SK-N-SH (cell line): ENCODE data around the gene PRDX5. TPM values are rescaled to one million over a fixed set of nuclear protein-coding genes. Genes with fewer than 3 reads are reported as not detected.

Experiments
- CTCF ChIA-PET: fragments of 300-600, 350-600 bp; formaldehyde crosslinking; extraction: SDS; loops from one replicate; lab custom pipeline; 2021; lab: Yijun Ruan, JAX
- POLR2A ChIA-PET: fragments of 350-600 bp; sonication (Branson Sonifier 250); formaldehyde crosslinking; extraction: SDS; loops from one replicate; lab custom pipeline; 2020; ENCODE audit warnings: antibody characterized with exemption, inconsistent platforms; lab: Yijun Ruan, JAX
- DNase-seq: peaks from one replicate; pipeline ENCODE4 v3.0.0; 2012
- H2AFZ ChIP-seq: fragments of 200-600 bp; sonication (generic); 2 replicates; pipeline ENCODE4 v1.8.1; 2016; ENCODE audit warnings: antibody characterized with exemption, mild to moderate bottlenecking, low read depth
- H3F3A ChIP-seq: fragments of 200-600 bp; sonication (generic); replicated peaks from 2 replicates; pipeline ENCODE3; 2016; ENCODE audit warnings: antibody characterized with exemption, mild to moderate bottlenecking; ENCODE audit not compliant: insufficient read depth
- H3K27ac ChIP-seq, 2 experiments: fragments of 200-500 bp in 1 of 2; fragments of 200-600 bp in 1 of 2; sonication (Bioruptor generic) in 1 of 2; sonication (generic), shearing (Covaris generic) in 1 of 2; 2 replicates each; pipeline versions ENCODE4 v1.5.1 to v1.6.1; 2014 to 2016; ENCODE audit warnings: low read depth in 2 of 2, inconsistent platforms in 1 of 2, low read length in 1 of 2, mild to moderate bottlenecking in 1 of 2, mixed read lengths in 1 of 2
- H3K27me3 ChIP-seq: fragments of 200-600 bp; sonication (generic), shearing (Covaris generic); 2 replicates; pipeline ENCODE4 v1.6.1; 2016; ENCODE audit warnings: mixed run types; ENCODE audit not compliant: insufficient read depth
- H3K36me3 ChIP-seq, 2 experiments: fragments of 200-500 bp in 1 of 2; fragments of 200-600 bp in 1 of 2; sonication (Bioruptor generic) in 1 of 2; sonication (generic) in 1 of 2; replicated peaks in 1 of 2; 2 replicates each; pipeline versions ENCODE3 to v1.5.1; 2014 to 2016; ENCODE audit warnings: low read length in 1 of 2, mild to moderate bottlenecking in 1 of 2; ENCODE audit not compliant: insufficient read depth in 2 of 2, control insufficient read depth in 1 of 2
- H3K4me1 ChIP-seq, 2 experiments: fragments of 200-500 bp in 1 of 2; fragments of 200-600 bp in 1 of 2; sonication (Bioruptor generic) in 1 of 2; sonication (generic), shearing (Covaris generic) in 1 of 2; 2 replicates each; pipeline versions ENCODE4 v1.5.1 to v1.6.1; 2014 to 2016; ENCODE audit warnings: low read depth in 1 of 2, low read length in 1 of 2, mixed run types in 1 of 2; ENCODE audit not compliant: insufficient read depth in 2 of 2, control insufficient read depth in 1 of 2
- H3K4me2 ChIP-seq: fragments of 200-600 bp; sonication (generic), shearing (Covaris generic); 2 replicates; pipeline ENCODE4 v1.6.1; 2017; ENCODE audit warnings: mixed run types
- H3K4me3 ChIP-seq, 2 experiments: fragments of 200-500 bp in 1 of 2; fragments of 200-600 bp in 1 of 2; sonication (Bioruptor generic) in 1 of 2; sonication (generic), shearing (Covaris generic) in 1 of 2; 2 replicates each; pipeline versions ENCODE4 v1.5.1 to v1.8.1; 2014 to 2016; ENCODE audit warnings: low read depth in 2 of 2, inconsistent platforms in 1 of 2, low read length in 1 of 2, mild to moderate bottlenecking in 1 of 2, mixed read lengths in 1 of 2, moderate library complexity in 1 of 2
- H3K79me2 ChIP-seq: fragments of 200-600 bp; sonication (generic); 2 replicates; pipeline ENCODE4 v1.8.1; 2017; ENCODE audit warnings: mild to moderate bottlenecking; ENCODE audit not compliant: insufficient read depth
- H3K9ac ChIP-seq: fragments of 200-600 bp; sonication (generic); 2 replicates; pipeline ENCODE4 v1.6.1; 2017; ENCODE audit warnings: mixed run types
- H3K9me2 ChIP-seq: fragments of 200-600 bp; sonication (generic); 2 replicates; pipeline ENCODE4 v1.6.1; 2017; ENCODE audit warnings: mixed run types
- H3K9me3 ChIP-seq: fragments of 200-600 bp; sonication (generic); 2 replicates; pipeline ENCODE4 v1.6.1; 2017; ENCODE audit warnings: mixed run types, mild to moderate bottlenecking, moderate library complexity
- H4K20me1 ChIP-seq: fragments of 200-600 bp; sonication (generic); 2 replicates; pipeline ENCODE4 v1.6.1; 2017; ENCODE audit warnings: mild to moderate bottlenecking, mixed run types; ENCODE audit not compliant: insufficient read depth
- CHD2 ChIP-seq: fragments of 150-350 bp; IDR thresholded peaks from 2 replicates; pipeline ENCODE4 v1.6.1; 2018; ENCODE audit warnings: low read length; ENCODE audit not compliant: partially characterized antibody
- FOXJ3 ChIP-seq: sonication (generic); formaldehyde crosslinking; IDR thresholded peaks from 2 replicates; pipeline ENCODE4 v1.5.1; 2020; ENCODE audit warnings: mild to moderate bottlenecking, missing genetic modification reagents
- PBX3 ChIP-seq: IDR thresholded peaks from 2 replicates; pipeline ENCODE4; 2012
- POLR2AphosphoS5 ChIP-seq: IDR thresholded peaks from 2 replicates; pipeline ENCODE4 v1.6.1; 2012; ENCODE audit warnings: low read depth, low read length
- RFX5 ChIP-seq: IDR thresholded peaks from 2 replicates; pipeline ENCODE4 v1.6.1; 2012; ENCODE audit warnings: mild to moderate bottlenecking, improper control_type of control experiment, low read length
- SMC3 ChIP-seq: IDR thresholded peaks from 2 replicates; pipeline ENCODE4 v1.6.1; 2012; ENCODE audit warnings: low read depth, low read length, improper control_type of control experiment
- TAF1 ChIP-seq: IDR thresholded peaks from 2 replicates; pipeline ENCODE4 v1.6.1; 2012; ENCODE audit warnings: low read depth, mild to moderate bottlenecking, low read length, moderate library complexity, borderline replicate concordance
- TCF12 ChIP-seq: IDR thresholded peaks from 2 replicates; pipeline ENCODE4 v1.4.0; 2012
- WGBS: methylation state at CpG from one replicate; pipeline ENCODE4 v1.1.6; 2017; ENCODE audit warnings: low lambda C conversion rate; 5-methylcytosine and 5-hydroxymethylcytosine counted together
- polyA plus RNA-seq, 3 experiments: library from polyadenylated mRNA; depleted of rRNA; stranded (reverse); fragments of >200 nt; gene quantifications; 2 replicates each; pipeline ENCODE4 v1.2.3, GENCODE V29; 2012
- TF ChIP-seq, protein P1 (sequence below): IDR thresholded peaks from 2 replicates; pipeline ENCODE4 v1.4.0; 2012; ENCODE audit warnings: low read depth, borderline replicate concordance
- TF ChIP-seq, protein P2 (sequence below): IDR thresholded peaks from 2 replicates; pipeline ENCODE4 v1.6.1; 2012; ENCODE audit warnings: mild to moderate bottlenecking, low read depth, low read length, moderate library complexity
- TF ChIP-seq, protein P3 (sequence below): fragments of 150-350 bp; IDR thresholded peaks from 2 replicates; pipeline ENCODE4 v1.6.1; 2016; ENCODE audit warnings: mild to moderate bottlenecking, low read depth, low read length

The PRDX5 gene
- polyA plus RNA-seq, 1 of the 3 experiments (the other 2 are of a cell fraction): 1,000 TPM

- Histone ChIP-seq H3K4me2 (peak overlapping the region; percentile 89), H3K4me3 (peak overlapping the region; percentile 60 to 65), H4K20me1 (no peaks in the 10 kb centered on the region), H3K79me2 (peaks cover 19% of the 10 kb centered on the region), H2AFZ (no peak overlapping the region), H3K27me3 (no peaks in the 10 kb centered on the region), H3K36me3 (peaks cover 14 to 20% of the 10 kb centered on the region in 2 experiments), H3K9ac (peak overlapping the region; percentile 63), H3F3A (peaks cover 40% of the 10 kb centered on the region), H3K27ac (peak overlapping the region; percentile 88 to 97), H3K4me1 (peaks cover 12 to 48% of the 10 kb centered on the region in 2 experiments; a peak in 2 of 4 replicates), H3K9me3 (no peaks in the 10 kb centered on the region), H3K9me2 (no peaks in the 10 kb centered on the region)
- CTCF ChIA-PET: interaction anchor here (0.6 to 6.9 kb wide), 12 partner anchors 11 to 375 kb away, joined by 3 to 89 read pairs (median 6); partner anchors contain the start of genes ESRRA, FERMT3, KCNK4 and PLCB3
- peak; percentile 41; the same call in 1 of the 2 replicates for TF ChIP-seq POLR2AphosphoS5
- no peak for TF ChIP-seq RFX5
- TF ChIP-seq, protein P1, sequence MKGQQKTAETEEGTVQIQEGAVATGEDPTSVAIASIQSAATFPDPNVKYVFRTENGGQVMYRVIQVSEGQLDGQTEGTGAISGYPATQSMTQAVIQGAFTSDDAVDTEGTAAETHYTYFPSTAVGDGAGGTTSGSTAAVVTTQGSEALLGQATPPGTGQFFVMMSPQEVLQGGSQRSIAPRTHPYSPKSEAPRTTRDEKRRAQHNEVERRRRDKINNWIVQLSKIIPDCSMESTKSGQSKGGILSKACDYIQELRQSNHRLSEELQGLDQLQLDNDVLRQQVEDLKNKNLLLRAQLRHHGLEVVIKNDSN: no peak
- peak; percentile 2; the same call in 1 of the 2 replicates for TF ChIP-seq FOXJ3 (CRISPR knock-in tag)
- TF ChIP-seq, protein P2, sequence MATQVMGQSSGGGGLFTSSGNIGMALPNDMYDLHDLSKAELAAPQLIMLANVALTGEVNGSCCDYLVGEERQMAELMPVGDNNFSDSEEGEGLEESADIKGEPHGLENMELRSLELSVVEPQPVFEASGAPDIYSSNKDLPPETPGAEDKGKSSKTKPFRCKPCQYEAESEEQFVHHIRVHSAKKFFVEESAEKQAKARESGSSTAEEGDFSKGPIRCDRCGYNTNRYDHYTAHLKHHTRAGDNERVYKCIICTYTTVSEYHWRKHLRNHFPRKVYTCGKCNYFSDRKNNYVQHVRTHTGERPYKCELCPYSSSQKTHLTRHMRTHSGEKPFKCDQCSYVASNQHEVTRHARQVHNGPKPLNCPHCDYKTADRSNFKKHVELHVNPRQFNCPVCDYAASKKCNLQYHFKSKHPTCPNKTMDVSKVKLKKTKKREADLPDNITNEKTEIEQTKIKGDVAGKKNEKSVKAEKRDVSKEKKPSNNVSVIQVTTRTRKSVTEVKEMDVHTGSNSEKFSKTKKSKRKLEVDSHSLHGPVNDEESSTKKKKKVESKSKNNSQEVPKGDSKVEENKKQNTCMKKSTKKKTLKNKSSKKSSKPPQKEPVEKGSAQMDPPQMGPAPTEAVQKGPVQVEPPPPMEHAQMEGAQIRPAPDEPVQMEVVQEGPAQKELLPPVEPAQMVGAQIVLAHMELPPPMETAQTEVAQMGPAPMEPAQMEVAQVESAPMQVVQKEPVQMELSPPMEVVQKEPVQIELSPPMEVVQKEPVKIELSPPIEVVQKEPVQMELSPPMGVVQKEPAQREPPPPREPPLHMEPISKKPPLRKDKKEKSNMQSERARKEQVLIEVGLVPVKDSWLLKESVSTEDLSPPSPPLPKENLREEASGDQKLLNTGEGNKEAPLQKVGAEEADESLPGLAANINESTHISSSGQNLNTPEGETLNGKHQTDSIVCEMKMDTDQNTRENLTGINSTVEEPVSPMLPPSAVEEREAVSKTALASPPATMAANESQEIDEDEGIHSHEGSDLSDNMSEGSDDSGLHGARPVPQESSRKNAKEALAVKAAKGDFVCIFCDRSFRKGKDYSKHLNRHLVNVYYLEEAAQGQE: 0 out of 2 replicates have a peak, but pooled peaks have one; percentile 36
- TF ChIP-seq TAF1: 0 out of 2 replicates have a peak, but pooled peaks have one; percentile 7
- TF ChIP-seq SMC3: 0 out of 2 replicates have a peak, but pooled peaks have one; percentile 0
- POLR2A ChIA-PET: interaction anchor here (0.9 to 6.5 kb wide), 6 partner anchors 11 to 64 kb away, joined by 3 to 112 read pairs (median 8); partner anchors contain the start of genes BAD, ESRRA, FKBP2 and PLCB3
- DNase-seq: peak; percentile 60
- 4% methylated on average over 12 of the region's 34 CpGs for WGBS
Measured at GRCh38 chr11:64268893-64269539, 48.9 kb upstream of the PRDX5 start.

DNA sequence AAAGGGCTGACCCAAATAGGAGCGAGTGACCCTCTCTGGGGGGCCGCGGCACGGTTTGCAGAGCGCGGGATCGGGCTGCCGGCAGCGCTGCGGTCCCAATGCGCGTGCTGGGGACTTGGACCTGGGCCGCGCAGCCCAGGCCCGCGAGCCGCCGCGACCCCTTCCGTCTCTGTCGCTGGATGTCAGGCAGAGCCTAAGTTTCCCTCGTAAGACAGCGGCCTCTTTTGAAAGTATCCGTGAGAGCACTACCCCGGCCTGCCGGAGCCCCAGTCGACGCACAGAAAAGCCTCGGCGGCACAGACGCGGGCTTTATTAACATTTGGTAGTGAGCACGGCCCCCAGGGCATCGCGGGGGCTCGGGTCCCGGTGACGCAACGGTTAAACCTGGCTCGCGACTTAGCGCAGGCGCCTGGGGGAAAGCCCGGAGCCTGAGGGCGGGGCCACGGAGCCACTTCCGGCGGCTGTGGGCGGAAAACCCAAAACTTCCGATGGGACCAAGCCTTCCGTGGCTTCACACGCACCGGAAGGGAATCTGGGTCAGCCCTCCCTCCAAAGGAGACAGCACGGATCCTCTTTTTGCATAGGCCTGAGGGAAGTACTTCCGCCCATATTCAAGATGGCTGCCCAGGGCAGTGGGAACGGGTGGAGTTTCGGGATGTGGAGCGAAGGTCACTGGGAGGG, 48.2 kb upstream of the PRDX5 start:
- Histone ChIP-seq H3K9me2 (no peaks in the 10 kb centered on the region), H3K27ac (peak overlapping the region; percentile 97 to 99), H3F3A (peaks cover 40% of the 10 kb centered on the region), H3K36me3 (peaks cover 7 to 20% of the 10 kb centered on the region in 2 experiments), H3K4me1 (peaks cover 12 to 41% of the 10 kb centered on the region in 2 experiments; a peak in 2 of 4 replicates), H3K9me3 (no peaks in the 10 kb centered on the region), H3K27me3 (no peaks in the 10 kb centered on the region), H2AFZ (peak overlapping the region; percentile 83; the same call in 1 of the 2 replicates), H4K20me1 (no peaks in the 10 kb centered on the region), H3K9ac (peak overlapping the region; percentile 84), H3K79me2 (peaks cover 19% of the 10 kb centered on the region), H3K4me2 (peak overlapping the region; percentile 96), H3K4me3 (peak overlapping the region; percentile 60 to 76)
- peak; percentile 86 for DNase-seq
- POLR2A ChIA-PET: interaction anchor here (1.0 to 6.5 kb wide), 9 partner anchors 15 to 84 kb away, joined by 3 to 112 read pairs (median 9); partner anchors contain the start of genes BAD, ESRRA, FKBP2 and GPR137
- 1% methylated on average over 22 of the region's 58 CpGs for WGBS
- CTCF ChIA-PET: interaction anchor here (0.7 to 6.9 kb wide), 15 partner anchors 11 to 90 kb away, joined by 3 to 89 read pairs (median 10); partner anchors contain the start of genes BAD, ESRRA, FERMT3 and KCNK4
- TF ChIP-seq, protein P3, sequence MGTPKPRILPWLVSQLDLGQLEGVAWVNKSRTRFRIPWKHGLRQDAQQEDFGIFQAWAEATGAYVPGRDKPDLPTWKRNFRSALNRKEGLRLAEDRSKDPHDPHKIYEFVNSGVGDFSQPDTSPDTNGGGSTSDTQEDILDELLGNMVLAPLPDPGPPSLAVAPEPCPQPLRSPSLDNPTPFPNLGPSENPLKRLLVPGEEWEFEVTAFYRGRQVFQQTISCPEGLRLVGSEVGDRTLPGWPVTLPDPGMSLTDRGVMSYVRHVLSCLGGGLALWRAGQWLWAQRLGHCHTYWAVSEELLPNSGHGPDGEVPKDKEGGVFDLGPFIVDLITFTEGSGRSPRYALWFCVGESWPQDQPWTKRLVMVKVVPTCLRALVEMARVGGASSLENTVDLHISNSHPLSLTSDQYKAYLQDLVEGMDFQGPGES: no peak
- TF ChIP-seq FOXJ3 (CRISPR knock-in tag): no peak
- TF ChIP-seq TCF12: peak; percentile 54
- peak; percentile 46; the same call in 1 of the 2 replicates for TF ChIP-seq PBX3
- TF ChIP-seq, protein P2: no peak
- no peak for TF ChIP-seq POLR2AphosphoS5
- TF ChIP-seq CHD2: peak; percentile 96
